Activated CD4-positive, alpha-beta T cell treated with anti-CD3 and anti-CD28 coated beads, Interleukin-10, Interleukin-2, amounts not matched to agents 100 ng/mL and 50 ng/mL, durations not matched to agents 16 hours and 8 hours (primary cell): Measurements from ENCODE around the gene POLG.

Experiments
- DNase-seq: peaks from one replicate; pipeline ENCODE4 v3.0.0-alpha.2; 2020

POLG gene

GRCh38 chr15:89370120-89370977 is 35.7 kb upstream of the POLG start:
- DNase-seq = no peak

GRCh38 chr15:89369341-89369947 is 34.8 kb upstream of the POLG start:
- DNase-seq = no peak

DNA sequence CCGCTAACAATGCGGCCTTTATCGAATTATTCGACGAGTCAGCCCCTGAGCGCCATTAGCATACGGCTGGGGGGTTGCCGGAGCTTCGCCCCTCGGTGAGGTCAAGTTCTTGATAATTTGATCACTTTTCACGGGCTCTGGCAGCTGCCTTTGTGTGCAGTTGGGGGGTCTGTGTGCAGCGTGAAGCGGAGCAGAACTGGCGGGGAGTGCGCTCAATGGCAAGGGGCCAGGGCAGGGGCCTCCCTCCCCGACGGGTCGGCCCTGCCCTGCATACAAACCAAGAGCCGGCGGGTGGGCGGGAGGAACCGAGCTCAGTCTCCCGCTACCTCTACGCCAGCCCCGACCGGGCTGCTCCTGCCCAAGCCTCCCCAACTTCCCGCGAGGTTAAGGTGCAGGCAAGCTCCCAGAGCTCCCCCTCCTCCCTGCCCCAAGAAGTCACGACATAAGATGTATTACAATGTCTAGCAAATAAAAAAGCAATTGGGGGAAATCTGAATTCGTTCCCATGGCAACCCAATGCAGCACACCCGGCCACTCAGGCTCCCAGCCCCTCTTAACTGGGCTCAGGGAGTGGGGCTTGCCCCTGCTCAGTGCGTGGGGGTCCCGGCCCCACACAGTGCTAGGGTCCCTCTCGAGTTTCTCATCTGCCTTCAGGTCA is 34.1 kb upstream of the POLG start:
- no peak for DNase-seq

- DNase-seq = peak; percentile 22
Observed at GRCh38 chr15:89367485-89368451, 33.1 kb upstream of the POLG start.

GRCh38 chr15:89366656-89367393 is 32.2 kb upstream of the POLG start:
- DNase-seq = no peak

- no peak for DNase-seq
Observed at GRCh38 chr15:89365462-89366065, 30.9 kb upstream of the POLG start.

DNA sequence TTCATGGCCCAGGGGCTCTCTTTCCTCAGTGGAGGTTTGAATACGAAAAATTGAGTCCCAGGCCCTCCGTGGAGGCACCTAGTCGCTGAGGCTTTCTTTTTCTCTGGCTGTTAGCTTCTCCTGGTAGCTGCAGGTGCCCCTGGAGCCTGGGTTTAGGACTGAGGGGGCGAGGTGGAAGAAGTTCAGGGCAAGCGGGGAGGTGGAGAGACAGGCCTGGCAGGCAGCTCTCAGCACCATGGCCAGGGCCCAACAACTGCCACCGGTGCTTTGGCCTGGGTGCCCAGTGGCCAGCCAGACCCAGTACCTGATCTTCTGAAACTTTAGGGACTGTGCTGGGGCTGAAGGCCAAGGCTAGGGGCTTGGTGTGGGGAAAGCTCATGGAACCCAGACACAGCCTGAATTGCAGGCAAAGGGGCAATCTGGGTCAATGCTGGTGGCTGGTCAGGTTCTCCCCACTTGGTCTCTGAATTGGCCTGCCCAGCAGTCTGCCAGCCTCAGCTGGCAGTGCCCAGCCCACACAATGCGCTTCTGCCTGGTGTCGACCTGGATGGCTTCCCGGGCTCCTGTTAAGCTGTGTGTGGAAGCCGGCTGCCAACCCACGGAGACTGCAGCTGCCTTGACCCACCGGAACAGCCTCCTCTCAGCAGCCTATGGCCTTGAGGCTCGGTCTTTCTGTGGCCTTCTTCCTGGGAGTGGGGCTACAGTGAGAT is 30.3 kb upstream of the POLG start:
- DNase-seq = no peak

GRCh38 chr15:89364341-89364740 is 29.7 kb upstream of the POLG start:
- no peak for DNase-seq

- no peak for DNase-seq
Observed at GRCh38 chr15:89363770-89364169, 29.1 kb upstream of the POLG start.

GRCh38 chr15:89363133-89363532 is 28.5 kb upstream of the POLG start:
- DNase-seq = no peak

- no peak for DNase-seq
Observed at GRCh38 chr15:89362203-89363101, 27.8 kb upstream of the POLG start.

DNA sequence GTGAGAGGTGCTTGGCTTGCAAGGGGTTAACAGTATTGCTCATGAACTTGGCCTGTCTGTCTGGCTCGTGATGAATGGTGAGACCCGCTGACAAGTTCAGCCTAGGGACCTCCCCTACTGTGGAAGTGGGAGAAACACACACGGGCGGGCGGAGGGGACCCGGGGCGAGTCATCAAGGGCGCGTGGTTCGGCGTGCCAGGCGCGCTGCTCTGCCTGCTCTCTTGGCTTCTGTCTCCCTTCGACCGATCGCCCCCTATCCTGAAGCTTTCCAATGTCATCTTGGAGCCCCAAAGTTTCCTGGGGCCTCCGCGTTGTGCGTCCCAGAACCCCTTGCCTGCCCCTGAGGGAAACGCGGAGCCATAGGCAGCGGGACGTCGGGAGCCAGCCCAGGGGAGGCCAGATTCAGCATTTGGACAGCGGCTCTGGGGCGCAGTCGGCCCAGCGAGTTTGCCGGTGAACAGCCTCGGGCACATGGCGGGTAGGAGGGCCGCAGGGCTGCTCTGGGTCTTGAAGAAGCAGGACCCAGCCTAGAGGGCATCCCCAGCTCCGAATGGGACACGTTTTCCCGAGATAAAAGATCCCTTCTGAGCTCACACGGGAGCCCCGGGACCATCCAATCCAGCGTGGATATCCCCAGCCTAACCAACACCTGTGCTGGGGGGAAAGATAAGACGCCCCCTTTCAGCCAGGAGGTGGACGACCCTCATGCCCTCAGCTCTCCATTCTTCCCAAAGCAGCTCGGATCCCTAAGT is 27.0 kb upstream of the POLG start:
- peak; percentile 49 for DNase-seq

DNA sequence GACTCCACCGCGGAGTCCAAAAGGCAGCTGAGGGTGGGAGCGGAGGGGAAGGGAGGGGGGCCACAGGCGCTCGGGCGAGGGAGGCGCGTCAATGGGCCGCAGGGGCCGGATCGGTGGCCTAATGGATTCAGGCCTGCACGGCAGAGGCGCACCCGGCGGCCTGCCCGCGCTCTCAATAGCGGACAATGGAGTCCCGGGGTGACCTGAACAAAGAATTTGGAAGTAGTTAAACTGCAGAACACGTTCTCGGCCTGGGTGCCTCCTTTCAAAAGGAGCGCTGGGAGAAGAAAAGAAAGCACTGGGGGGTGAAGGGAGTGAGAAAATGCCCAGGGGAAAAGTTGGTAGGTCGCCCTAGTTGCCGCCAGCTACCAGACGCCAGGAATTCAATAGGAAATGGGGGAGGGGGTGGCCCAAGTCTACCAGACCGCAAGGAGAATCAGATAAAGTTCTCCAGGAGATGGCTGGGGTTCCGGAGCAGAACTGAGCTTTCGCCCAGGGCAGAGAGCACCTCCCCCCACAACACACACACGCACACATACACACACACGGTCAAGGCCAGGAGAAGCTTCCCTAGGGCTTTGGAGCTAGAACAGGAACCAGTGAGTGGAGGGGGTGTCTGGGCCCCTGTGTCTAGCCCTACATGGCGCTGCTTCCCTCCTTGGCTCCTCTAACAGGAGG is 25.8 kb upstream of the POLG start:
- DNase-seq = no peak

GRCh38 chr15:89359471-89360293 is 25.1 kb upstream of the POLG start:
- DNase-seq = no peak

DNA sequence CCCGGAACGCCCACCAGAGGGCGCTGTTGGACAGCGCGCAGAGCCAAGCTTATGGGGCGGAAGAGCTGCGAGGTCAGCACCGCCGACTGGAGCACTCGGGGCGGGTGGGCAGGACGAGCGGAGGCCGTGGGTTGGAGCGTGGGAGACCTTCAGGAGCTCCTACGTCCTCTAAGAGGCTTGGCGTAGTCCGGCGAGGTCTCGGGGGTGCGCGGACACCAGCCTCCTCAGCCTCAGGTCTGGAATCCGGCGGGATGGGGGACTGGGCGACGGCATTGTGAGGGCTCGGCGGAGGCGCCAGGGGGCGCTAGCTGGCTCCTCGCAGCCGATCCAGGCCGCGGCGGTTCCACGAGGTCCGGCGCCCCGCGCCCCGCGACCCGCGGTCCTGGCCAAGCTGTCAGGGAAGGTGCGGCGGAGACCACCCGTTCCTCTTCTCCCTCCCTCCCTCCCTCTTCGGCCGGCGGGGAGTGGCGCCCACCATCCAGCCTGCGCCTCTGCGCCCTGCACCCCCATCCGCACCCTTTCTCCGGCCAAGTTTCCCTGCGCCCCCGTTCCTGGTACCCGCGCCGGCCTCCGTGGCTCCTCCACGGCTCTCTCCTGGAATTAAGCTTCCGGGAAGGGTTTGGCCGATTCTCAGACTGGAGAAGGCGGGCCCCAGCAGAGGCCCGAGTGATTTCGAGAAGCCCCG is 24.3 kb upstream of the POLG start:
- DNase-seq = peak; percentile 87

GRCh38 chr15:89358435-89358754 is 23.8 kb upstream of the POLG start:
- no peak for DNase-seq
